Measurements from ENCODE around the gene SETD5. TPM values are rescaled to one million over a fixed set of nuclear protein-coding genes. Genes with fewer than 3 reads are reported as not detected.
A peak's percentile ranks its signal among the peaks of the same experiment; 100 is the strongest.

Gene SETD5
- total and polyA plus RNA-seq, 2 of the 8 experiments (the other 6 are each of a cell fraction or from before 2014, with no cell fraction given), result 108 to 234 TPM

GRCh38 chr3:9422712-9423424, 25.5 kb downstream of the SETD5 start (continued):
- TF ChIP-seq MAX (IDR thresholded peaks at IDR 0.05), result no peak
- TF ChIP-seq ATF2 (IDR thresholded peaks at IDR 0.05; ENCODE audit: low read length), result no peak
- TF ChIP-seq TBP (IDR thresholded peaks at IDR 0.05; ENCODE audit: low read depth, low read length), result no peak
- peak; percentile 98 for TF ChIP-seq CEBPB (IDR thresholded peaks at IDR 0.05; ENCODE audit: low read depth, low read length)
- TF ChIP-seq JUND (IDR thresholded peaks at IDR 0.05; ENCODE audit: low read length), result peak; percentile 75; the same call in 1 of the 2 replicates
- TF ChIP-seq ATF3 (IDR thresholded peaks at IDR 0.05; ENCODE audit: insufficient read depth, low read depth, low read length), result peak; percentile 82
- no peak for TF ChIP-seq E2F6 (IDR thresholded peaks at IDR 0.05)
- TF ChIP-seq RAD21 (IDR thresholded peaks at IDR 0.05 in 1 of 2, conservative IDR thresholded peaks at IDR 0.05 in 1 of 2; ENCODE audit: low read depth in 2 of 2, low read length in 2 of 2), result peak; percentile 69 to 71

Data from H1 (cell line).